SU-DHL-6 (cell line): ENCODE data around the gene LRCH2.

ENCODE experiments used
- H2AFZ ChIP-seq: fragments of 200-600 bp; sonication (generic); 2 replicates; pipeline ENCODE4 v1.6.1; 2014; ENCODE audit warnings: low read depth, mild to moderate bottlenecking, moderate library complexity, mixed read lengths, antibody characterized with exemption, low read length; ENCODE audit not compliant: severe bottlenecking
- H3F3A ChIP-seq: fragments of 200-600 bp; shearing (Covaris generic); 2 replicates; pipeline ENCODE4 v1.6.0; 2016; ENCODE audit warnings: antibody characterized with exemption, mild to moderate bottlenecking; ENCODE audit not compliant: insufficient read depth
- H3K27ac ChIP-seq: fragments of 200-600 bp; sonication (generic); 2 replicates; pipeline ENCODE4 v1.5.1; 2016; ENCODE audit warnings: low read depth, mild to moderate bottlenecking, low read length, moderate library complexity, mixed read lengths
- H3K27me3 ChIP-seq: fragments of 200-600 bp; sonication (generic), shearing (Covaris generic); 2 replicates; pipeline ENCODE4 v1.6.0; 2014; ENCODE audit warnings: mild to moderate bottlenecking, low read length
- H3K36me3 ChIP-seq: fragments of 200-600 bp; sonication (generic); 2 replicates; pipeline ENCODE4 v1.6.1; 2014; ENCODE audit warnings: mild to moderate bottlenecking, low read length, mixed read lengths
- H3K4me2 ChIP-seq: fragments of 300-600, 200-600 bp; shearing (Covaris generic), sonication (generic); 2 replicates; pipeline ENCODE4 v1.6.0; 2014; ENCODE audit warnings: low read length, low read depth, mild to moderate bottlenecking; ENCODE audit not compliant: poor library complexity, severe bottlenecking
- H3K4me3 ChIP-seq: fragments of 200-600 bp; sonication (generic); 2 replicates; pipeline ENCODE4 v1.5.1; 2014; ENCODE audit warnings: antibody characterized with exemption, low read length, mild to moderate bottlenecking, mixed read lengths; ENCODE audit not compliant: insufficient read depth, poor library complexity, severe bottlenecking
- H3K79me2 ChIP-seq: fragments of 200-600 bp; sonication (generic); 2 replicates; pipeline ENCODE4 v1.6.1; 2014; ENCODE audit warnings: mild to moderate bottlenecking, low read length, moderate library complexity; ENCODE audit not compliant: insufficient read depth
- H3K9ac ChIP-seq: fragments of 200-600 bp; sonication (generic); 2 replicates; pipeline ENCODE4 v1.7.0; 2014; ENCODE audit warnings: mild to moderate bottlenecking, low read length
- H3K9me2 ChIP-seq: fragments of 200-600 bp; sonication (generic); replicated peaks from 2 replicates; pipeline ENCODE4 v1.6.1; 2014; ENCODE audit warnings: low read length; ENCODE audit not compliant: insufficient read depth
- H3K9me3 ChIP-seq: fragments of 200-600 bp; sonication (generic); 2 replicates; pipeline ENCODE4 v1.6.1; 2014; ENCODE audit warnings: low read length, mixed read lengths; ENCODE audit not compliant: insufficient read depth
- H4K20me1 ChIP-seq: fragments of 200-600 bp; sonication (generic); 2 replicates; pipeline ENCODE4 v1.6.1; 2014; ENCODE audit warnings: low read depth, mild to moderate bottlenecking, antibody characterized with exemption, low read length, moderate library complexity, mixed read lengths
- CTCF ChIP-seq: fragments of 200-600 bp; sonication (generic); IDR thresholded peaks from one replicate; pipeline ENCODE4 v1.5.1; 2017; ENCODE audit warnings: antibody characterized with exemption, mild to moderate bottlenecking, low read length, moderate library complexity; ENCODE audit not compliant: insufficient read depth, poor library complexity, severe bottlenecking
- EZH2phosphoT487 ChIP-seq: fragments of 200-600 bp; sonication (generic), shearing (Covaris generic); conservative IDR thresholded peaks from 2 replicates; pipeline ENCODE4 v1.6.1; 2018; ENCODE audit warnings: mild to moderate bottlenecking, antibody characterized with exemption, low read length, moderate library complexity, mixed read lengths

LRCH2 gene

GRCh38 chrX:115251458-115252233 lies 17.8 kb upstream of the LRCH2 start:
- Histone ChIP-seq H3K4me2 (no peak overlapping the region), H4K20me1 (no peaks in the 10 kb centered on the region), H3K4me3 (no peak overlapping the region), H3K79me2 (no peaks in the 10 kb centered on the region), H3F3A (no peaks in the 10 kb centered on the region), H3K9ac (no peak overlapping the region), H3K27ac (no peak overlapping the region), H2AFZ (no peak overlapping the region), H3K27me3 (no peaks in the 10 kb centered on the region), H3K9me2 (no peaks in the 10 kb centered on the region), H3K36me3 (no peaks in the 10 kb centered on the region), H3K9me3 (no peaks in the 10 kb centered on the region)
- TF ChIP-seq EZH2phosphoT487 (no peak), CTCF (no peak)

- no peaks in the 10 kb centered on the region for H3K79me2 ChIP-seq
- H3K27me3 ChIP-seq: no peaks in the 10 kb centered on the region
- H3K9ac ChIP-seq: no peak overlapping the region
- no peaks in the 10 kb centered on the region for H3K9me3 ChIP-seq
- no peak for TF ChIP-seq EZH2phosphoT487
- TF ChIP-seq CTCF: no peak
- no peaks in the 10 kb centered on the region for H4K20me1 ChIP-seq
- no peaks in the 10 kb centered on the region for H3F3A ChIP-seq
- H3K36me3 ChIP-seq: no peaks in the 10 kb centered on the region
- H3K4me2 ChIP-seq: no peak overlapping the region
- H3K27ac ChIP-seq: no peak overlapping the region
- H2AFZ ChIP-seq: no peak overlapping the region
- no peaks in the 10 kb centered on the region for H3K9me2 ChIP-seq
- no peak overlapping the region for H3K4me3 ChIP-seq
These were observed 3.2 kb upstream of the LRCH2 start for GRCh38 chrX:115237056-115237455.

GRCh38 chrX:115236560-115236959 lies 2.7 kb upstream of the LRCH2 start:
- Histone ChIP-seq H4K20me1 (no peaks in the 10 kb centered on the region), H3K36me3 (no peaks in the 10 kb centered on the region), H3K4me3 (no peak overlapping the region), H3K27ac (no peak overlapping the region), H3F3A (no peaks in the 10 kb centered on the region), H2AFZ (no peak overlapping the region), H3K4me2 (no peak overlapping the region), H3K27me3 (no peaks in the 10 kb centered on the region), H3K9me2 (no peaks in the 10 kb centered on the region), H3K79me2 (no peaks in the 10 kb centered on the region), H3K9ac (no peak overlapping the region), H3K9me3 (no peaks in the 10 kb centered on the region)
- TF ChIP-seq CTCF (no peak), EZH2phosphoT487 (no peak)
